ENCODE data around the gene MOB3C.
A peak's percentile ranks its signal among the peaks of the same experiment; 100 is the strongest.

MOB3C gene

GRCh38 chr1:46615735-46616134 lies 876 bp downstream of the MOB3C start:
- peak; percentile 1; the same call in 1 of the 3 replicates for ATAC-seq
- no peak for TF ChIP-seq SNAI2 (CRISPR knock-in tag; IDR thresholded peaks at IDR 0.05)
- TF ChIP-seq ZFP3 (CRISPR knock-in tag; IDR thresholded peaks at IDR 0.05): no peak
- TF ChIP-seq CSRNP3 (CRISPR knock-in tag; IDR thresholded peaks at IDR 0.05): no peak
- no peak for TF ChIP-seq ZNF70 (CRISPR knock-in tag; IDR thresholded peaks at IDR 0.05)
- no peak for TF ChIP-seq TSHZ2 (CRISPR knock-in tag; IDR thresholded peaks at IDR 0.05)
- TF ChIP-seq TOX (CRISPR knock-in tag; IDR thresholded peaks at IDR 0.05; ENCODE audit: borderline replicate concordance): no peak
- no peak for TF ChIP-seq GLIS3 (CRISPR knock-in tag; IDR thresholded peaks at IDR 0.05)
- TF ChIP-seq ZNF565 (CRISPR knock-in tag; conservative IDR thresholded peaks at IDR 0.05; ENCODE audit: low read depth): no peak
- no peak for TF ChIP-seq TCF4 (CRISPR knock-in tag; IDR thresholded peaks at IDR 0.05; ENCODE audit: borderline replicate concordance)
- TF ChIP-seq ISL1 (CRISPR knock-in tag; IDR thresholded peaks at IDR 0.05): no peak
- TF ChIP-seq ZFP30 (CRISPR knock-in tag; IDR thresholded peaks at IDR 0.05): no peak
- no peak for TF ChIP-seq ARNTL (CRISPR knock-in tag; IDR thresholded peaks at IDR 0.05; ENCODE audit: borderline replicate concordance, low read depth)
- TF ChIP-seq ZNF8 (CRISPR knock-in tag; IDR thresholded peaks at IDR 0.05): no peak

GRCh38 chr1:46615088-46615487 lies 1.5 kb downstream of the MOB3C start:
- TF ChIP-seq ESRRG (CRISPR knock-in tag; IDR thresholded peaks at IDR 0.05) (no peak), PPARA (CRISPR knock-in tag; IDR thresholded peaks at IDR 0.05; ENCODE audit: borderline replicate concordance) (no peak), TCF4 (CRISPR knock-in tag; IDR thresholded peaks at IDR 0.05; ENCODE audit: borderline replicate concordance) (no peak), CSRNP3 (CRISPR knock-in tag; IDR thresholded peaks at IDR 0.05) (no peak), ZNF565 (CRISPR knock-in tag; conservative IDR thresholded peaks at IDR 0.05; ENCODE audit: low read depth) (no peak), ZFP30 (CRISPR knock-in tag; IDR thresholded peaks at IDR 0.05) (no peak), PATZ1 (CRISPR knock-in tag; IDR thresholded peaks at IDR 0.05; ENCODE audit: borderline replicate concordance) (no peak), GLIS3 (CRISPR knock-in tag; IDR thresholded peaks at IDR 0.05) (no peak), BACH2 (CRISPR knock-in tag; IDR thresholded peaks at IDR 0.05; ENCODE audit: borderline replicate concordance) (no peak), ZNF70 (CRISPR knock-in tag; IDR thresholded peaks at IDR 0.05) (no peak), ZFP3 (CRISPR knock-in tag; IDR thresholded peaks at IDR 0.05) (no peak), ISL1 (CRISPR knock-in tag; IDR thresholded peaks at IDR 0.05) (no peak), OSR1 (CRISPR knock-in tag; IDR thresholded peaks at IDR 0.05) (no peak), POU6F1 (CRISPR knock-in tag; IDR thresholded peaks at IDR 0.05; ENCODE audit: borderline replicate concordance, low read depth) (no peak)
- no peak for ATAC-seq

- TF ChIP-seq ZNF565 (CRISPR knock-in tag; conservative IDR thresholded peaks at IDR 0.05; ENCODE audit: low read depth): no peak
- no peak for ATAC-seq
These were observed 2.0 kb downstream of the MOB3C start for GRCh38 chr1:46614604-46614984.
